Spleen (tissue), 7 donors: ENCODE results near the gene SNCB.

Experiments
- CTCF ChIP-seq, 11 experiments: fragments of 200-600 bp in 7 of 11; fragments of 450-650 bp in 4 of 11; sonication (generic) in 4 of 11; IDR thresholded peaks in 8 of 11; conservative IDR thresholded peaks in 3 of 11; 1 replicate in 7 of 11; 2 replicates in 4 of 11; pipeline versions ENCODE4 v1.4.0 to v1.8.0; 2016 to 2021; ENCODE audit warnings: antibody characterized with exemption in 11 of 11, inconsistent platforms in 4 of 11, mild to moderate bottlenecking in 1 of 11
- POLR2A ChIP-seq, 3 donors: fragments of 450-650 bp; IDR thresholded peaks; one replicate each; pipeline ENCODE4 v1.5.1; 2017; ENCODE audit warnings: antibody characterized with exemption in 3 of 3, mild to moderate bottlenecking in 1 of 3
- donor health status: DM: no; HTN: no; CAD: no; lungs with moderate emphysema.
- donor health status: DM: no; HTN: no; CAD: no.
- donor health status: DM: no; HTN: no; CAD: no.

GRCh38 chr5:176648474-176649194 lies 18.3 kb upstream of the SNCB start:
- TF ChIP-seq CTCF (IDR thresholded peaks at IDR 0.05 in 8 of 11, conservative IDR thresholded peaks at IDR 0.05 in 3 of 11) (no peak), POLR2A (IDR thresholded peaks at IDR 0.05) (no peak)
